ENCODE results near the gene ARSI.

The ARSI gene

GRCh38 chr5:150327139-150327538 lies 24.4 kb upstream of the ARSI start:
- no peak for DNase-seq (ENCODE audit: low read depth, low spot score)

DNA sequence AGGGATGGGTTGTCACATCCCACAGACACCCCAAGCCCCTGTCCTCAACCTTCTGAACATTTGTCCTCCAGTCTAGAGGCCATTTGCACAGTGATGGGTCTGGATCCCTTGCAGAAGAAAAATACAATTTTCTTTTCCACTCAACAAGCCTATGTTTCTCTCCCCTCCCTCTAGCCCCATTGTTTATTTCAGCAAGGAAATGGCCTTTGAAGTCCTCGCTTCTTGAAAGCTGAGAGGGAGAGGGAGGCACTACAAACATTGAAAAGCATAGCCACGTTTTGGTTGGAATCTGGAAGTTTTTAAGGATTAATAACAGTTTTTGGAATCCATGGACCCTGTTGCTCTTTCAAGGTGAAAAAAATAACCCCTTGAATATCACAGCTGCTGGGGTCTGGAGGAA lies 24.0 kb upstream of the ARSI start:
- no peak for DNase-seq (ENCODE audit: low read depth, low spot score)

- no peak for DNase-seq (ENCODE audit: low read depth, low spot score)
Measured at GRCh38 chr5:150325426-150325825, 22.7 kb upstream of the ARSI start.

- DNase-seq (ENCODE audit: low read depth, low spot score) = no peak
Measured at GRCh38 chr5:150323819-150324218, 21.1 kb upstream of the ARSI start.

- DNase-seq (ENCODE audit: low read depth, low spot score) = no peak
Measured at GRCh38 chr5:150323092-150323491, 20.4 kb upstream of the ARSI start.

GRCh38 chr5:150322202-150322601 lies 19.5 kb upstream of the ARSI start:
- DNase-seq (ENCODE audit: low read depth, low spot score) = no peak

DNA sequence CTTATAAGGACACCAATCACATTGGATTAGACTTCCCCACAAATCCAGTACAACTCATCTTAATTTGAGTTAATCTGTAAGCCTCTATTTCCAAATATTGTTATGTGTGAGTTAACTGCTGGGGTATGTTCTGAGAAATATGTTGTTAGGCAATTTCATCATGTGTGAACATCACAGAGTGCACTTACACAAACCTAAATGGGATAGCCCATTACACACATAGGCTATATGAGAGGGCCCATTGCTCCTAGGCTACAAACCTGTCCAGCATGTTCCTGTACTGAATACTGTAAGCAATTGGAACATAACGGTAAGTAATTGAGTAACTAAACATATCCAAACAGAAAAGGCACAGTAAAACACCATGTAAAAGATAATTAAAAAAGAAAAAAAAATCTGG lies 19.1 kb upstream of the ARSI start:
- no peak for DNase-seq (ENCODE audit: low read depth, low spot score)

DNA sequence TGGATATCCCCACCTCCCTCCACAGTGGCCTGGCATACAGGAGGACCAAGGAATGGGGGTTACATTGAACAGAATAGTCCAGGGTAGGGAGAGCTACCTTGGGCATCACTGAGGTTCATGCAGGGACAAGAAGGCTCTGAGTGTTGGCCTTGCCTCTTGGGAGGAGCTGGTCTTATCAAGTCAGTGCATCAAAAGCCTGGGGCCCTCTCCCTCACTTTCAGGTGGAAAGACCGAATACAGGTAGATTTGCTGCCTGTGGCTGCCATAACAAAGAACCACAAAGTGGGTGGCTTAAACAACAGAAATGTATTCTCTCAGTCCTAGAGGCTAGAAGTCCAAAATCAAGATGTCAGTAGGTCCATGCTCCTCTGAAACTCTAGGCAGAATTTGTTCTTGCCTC lies 18.5 kb upstream of the ARSI start:
- DNase-seq (ENCODE audit: low read depth, low spot score) = no peak

GRCh38 chr5:150320044-150320613 lies 17.4 kb upstream of the ARSI start:
- DNase-seq (ENCODE audit: low read depth, low spot score) = no peak

GRCh38 chr5:150319484-150319790 lies 16.7 kb upstream of the ARSI start:
- no peak for DNase-seq (ENCODE audit: low read depth, low spot score)

DNA sequence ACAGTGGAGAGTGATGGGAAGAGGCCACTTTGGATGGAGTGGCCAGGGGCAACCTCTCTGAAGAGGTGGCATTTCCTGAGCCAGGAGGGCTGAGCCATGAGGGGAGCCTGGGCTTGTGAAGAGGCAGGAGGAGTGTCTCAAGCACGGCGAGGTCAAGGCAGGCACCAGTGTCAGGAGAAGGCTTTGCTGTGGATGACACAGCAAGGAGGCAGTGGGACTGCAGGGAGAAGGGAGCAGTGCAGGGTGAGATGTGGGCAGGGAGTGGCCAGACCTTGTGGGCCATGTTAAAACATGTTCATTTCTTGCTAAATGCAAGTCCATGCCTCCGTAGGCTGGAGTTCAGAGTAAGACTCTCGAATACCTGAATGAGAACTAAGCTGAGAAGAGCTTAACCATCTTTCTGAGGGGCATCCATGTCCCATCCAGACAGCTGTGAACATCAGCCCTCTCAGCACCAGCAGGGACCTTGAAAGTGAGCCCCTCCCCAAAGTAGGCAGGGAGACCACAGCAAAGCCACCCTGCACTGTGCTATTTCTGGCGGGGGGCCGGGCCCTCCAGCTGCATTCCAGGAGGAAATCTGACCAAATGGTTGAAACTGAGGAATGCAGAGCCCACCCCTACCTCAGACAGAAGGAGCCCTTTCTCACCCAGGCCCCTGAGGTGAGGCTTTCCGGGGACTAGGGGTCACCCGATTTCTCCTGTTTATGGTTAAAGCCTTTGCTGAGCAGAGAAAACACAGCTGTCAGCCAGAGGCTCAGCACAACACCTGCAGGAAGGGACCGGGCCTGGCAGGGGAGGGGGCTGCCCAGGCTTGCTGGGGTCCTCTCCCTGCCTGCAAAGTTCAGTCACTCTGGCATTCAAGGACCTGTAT lies 16.1 kb upstream of the ARSI start:
- DNase-seq (ENCODE audit: low read depth, low spot score) = no peak

DNA sequence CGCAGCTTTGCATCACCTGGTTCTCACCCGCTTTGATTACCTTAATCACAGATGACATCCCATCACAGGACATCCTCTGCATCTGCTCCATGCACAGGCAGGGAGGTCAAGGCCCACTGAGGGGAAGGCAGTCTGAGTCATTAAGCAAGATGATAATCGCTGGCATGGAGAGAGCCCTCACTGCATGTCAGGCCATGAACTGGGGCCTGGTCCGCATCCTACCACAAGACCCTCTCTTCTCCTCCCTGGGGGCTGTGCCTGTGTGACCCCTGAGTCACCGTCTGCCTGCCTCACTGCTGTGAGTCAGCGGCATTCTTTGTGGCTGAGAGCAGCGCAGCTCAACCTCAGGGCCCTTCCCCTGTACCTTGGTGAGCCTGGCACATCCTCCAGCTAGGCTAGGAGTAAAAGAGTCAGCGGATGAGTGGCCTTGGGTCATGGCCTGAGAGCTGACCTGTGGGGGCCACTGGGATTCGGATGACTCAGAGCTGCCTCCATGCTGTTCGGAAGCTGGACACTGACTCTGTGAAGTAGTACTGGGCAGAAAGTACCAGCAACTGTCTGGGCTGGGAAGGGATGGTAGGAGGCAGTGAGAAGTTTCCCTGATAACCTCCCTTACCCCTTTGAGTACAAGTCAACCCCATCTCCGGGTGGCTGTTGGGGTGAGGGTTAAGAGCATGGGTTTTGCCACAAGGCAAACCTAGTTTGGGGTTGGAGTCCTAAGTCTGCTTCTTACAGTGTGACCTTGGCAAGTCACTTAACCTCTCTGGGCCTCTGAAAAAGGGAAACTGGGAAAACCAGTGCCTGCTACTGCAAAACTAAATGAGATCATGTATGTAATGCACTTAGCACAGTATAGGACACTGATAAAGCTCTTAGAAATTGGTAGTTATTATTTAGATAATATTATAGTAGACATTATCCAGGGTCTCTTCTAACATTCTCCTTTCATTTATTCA lies 14.6 kb upstream of the ARSI start:
- DNase-seq (ENCODE audit: low read depth, low spot score) = peak; percentile 71

GRCh38 chr5:150316320-150316719 lies 13.6 kb upstream of the ARSI start:
- DNase-seq (ENCODE audit: low read depth, low spot score) = no peak

DNA sequence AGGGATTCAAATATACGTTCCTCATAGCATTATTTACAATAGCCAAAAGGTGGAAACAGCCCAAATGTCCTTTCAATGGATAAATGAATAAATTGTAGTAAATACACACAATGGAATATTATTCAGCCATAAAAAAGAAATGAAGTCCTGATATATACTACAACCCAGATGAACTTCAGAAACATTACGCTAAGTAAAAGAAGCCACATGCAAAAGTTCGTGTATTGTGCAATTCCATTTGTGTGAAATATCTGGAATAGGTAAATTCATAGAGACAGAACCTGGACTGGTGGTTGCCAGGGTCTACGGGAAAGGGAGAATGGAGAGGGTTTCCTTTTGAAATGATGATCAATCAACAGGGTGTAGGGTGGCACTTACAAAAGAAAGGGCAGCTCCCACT lies 12.5 kb upstream of the ARSI start:
- no peak for DNase-seq (ENCODE audit: low read depth, low spot score)

GRCh38 chr5:150313921-150314716 lies 11.4 kb upstream of the ARSI start:
- no peak for DNase-seq (ENCODE audit: low read depth, low spot score)

GRCh38 chr5:150313501-150313900 lies 10.8 kb upstream of the ARSI start:
- DNase-seq (ENCODE audit: low read depth, low spot score) = no peak

- DNase-seq (ENCODE audit: low read depth, low spot score) = no peak
Measured at GRCh38 chr5:150312518-150312917, 9.8 kb upstream of the ARSI start.

DNA sequence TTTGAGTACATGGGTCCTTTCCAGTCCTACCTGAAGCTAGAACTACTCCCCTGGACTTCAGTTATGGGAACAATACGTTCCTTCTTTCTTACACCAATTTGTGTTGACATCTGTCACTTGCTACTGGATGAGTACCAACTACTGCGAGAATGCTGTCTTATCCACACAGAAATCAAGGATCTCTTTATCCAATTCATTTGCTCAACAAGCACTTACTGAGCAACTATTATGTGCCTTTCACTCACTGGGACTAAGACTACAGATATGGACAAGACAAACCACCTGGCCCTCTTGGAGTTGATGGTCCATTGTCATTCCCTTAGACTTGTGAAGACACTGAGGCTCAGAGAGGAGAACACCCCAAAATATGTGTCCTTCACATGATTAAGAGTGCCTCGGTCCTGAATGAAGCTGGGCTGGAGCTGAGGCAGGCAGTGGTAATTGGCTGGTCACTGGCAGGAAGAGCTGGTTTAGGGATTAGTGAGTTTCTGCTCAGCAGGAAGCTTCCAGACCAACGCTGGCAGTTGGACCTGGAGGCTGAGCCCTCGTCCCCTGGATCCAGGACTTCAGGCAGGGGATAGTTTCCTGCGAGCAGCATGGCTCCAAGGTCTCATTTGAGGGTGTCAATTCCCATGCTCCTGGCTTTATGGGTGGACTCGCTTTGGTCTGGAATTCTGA lies 8.4 kb upstream of the ARSI start:
- DNase-seq (ENCODE audit: low read depth, low spot score) = no peak

DNA sequence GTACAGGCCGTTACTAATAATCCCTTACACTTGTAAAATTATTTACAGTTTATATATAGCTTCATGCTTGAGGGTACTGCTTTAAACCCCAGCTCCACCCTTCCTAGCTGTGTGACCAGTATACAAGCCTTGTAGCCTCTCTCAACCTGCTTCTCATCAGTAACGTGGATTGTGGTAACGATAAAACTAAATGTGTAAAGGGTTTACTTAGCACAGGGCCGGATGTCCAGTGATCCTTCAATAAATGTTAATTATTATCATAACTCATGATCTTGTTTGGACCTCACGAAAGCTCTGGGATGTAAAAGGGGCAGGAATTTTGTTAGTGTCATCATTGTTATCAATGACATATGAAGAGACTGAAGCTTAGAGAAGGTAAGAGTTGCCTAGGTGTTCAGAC lies 7.5 kb upstream of the ARSI start:
- no peak for DNase-seq (ENCODE audit: low read depth, low spot score)

DNA sequence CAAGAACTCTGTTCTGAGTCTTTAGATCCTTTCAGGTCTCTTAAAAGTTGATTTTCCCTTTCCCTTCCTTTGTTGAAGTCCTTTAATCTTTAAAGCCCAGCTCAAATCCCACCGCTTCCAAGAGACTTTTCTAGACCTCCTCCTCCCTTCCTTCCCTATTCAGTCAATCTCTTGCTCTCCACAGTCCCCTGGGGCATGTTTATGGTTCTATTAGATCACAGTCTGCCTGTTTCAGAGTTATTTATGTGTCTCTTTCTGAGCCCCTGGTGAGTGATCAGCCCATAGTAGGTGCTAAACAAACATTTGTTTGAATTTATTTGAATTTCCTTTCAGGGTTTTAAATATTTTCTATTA lies 7.2 kb upstream of the ARSI start:
- no peak for DNase-seq (ENCODE audit: low read depth, low spot score)
